Hippocampal formation (tissue), 2 donors: ENCODE results near the gene TIGD3.
A peak's percentile ranks its signal among the peaks of the same experiment; 100 is the strongest.
"Not testable (repeated sequence)": the region's sequence is repeated elsewhere in the genome, so short reads cannot be mapped to it uniquely, and the experiment has no call there.

Experiments
- DNase-seq, 2 donors: peaks; one replicate each; lab custom pipeline; 2025; lab: John Stamatoyannopoulos, UW

The TIGD3 gene

DNA sequence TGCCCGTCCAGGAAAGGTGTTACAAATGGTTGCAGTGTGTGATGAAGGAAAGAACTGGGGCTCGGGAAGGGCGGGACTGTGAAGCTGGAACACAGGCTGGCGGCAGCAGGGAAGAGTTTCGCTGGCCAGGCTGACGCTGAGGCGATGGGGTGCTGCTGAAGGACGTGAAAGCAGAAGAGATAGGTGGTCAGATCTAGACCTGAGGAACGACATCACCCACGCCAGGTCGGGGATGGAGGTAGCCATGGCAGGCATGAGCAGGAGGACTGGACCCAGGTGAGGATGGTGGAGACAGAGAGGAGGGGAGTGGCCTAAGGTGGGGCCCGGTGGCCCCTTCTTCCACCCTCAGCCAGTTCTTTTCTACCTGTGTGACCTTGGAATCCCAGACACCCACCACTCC lies 30.7 kb upstream of the TIGD3 start:
- no peak for DNase-seq

DNA sequence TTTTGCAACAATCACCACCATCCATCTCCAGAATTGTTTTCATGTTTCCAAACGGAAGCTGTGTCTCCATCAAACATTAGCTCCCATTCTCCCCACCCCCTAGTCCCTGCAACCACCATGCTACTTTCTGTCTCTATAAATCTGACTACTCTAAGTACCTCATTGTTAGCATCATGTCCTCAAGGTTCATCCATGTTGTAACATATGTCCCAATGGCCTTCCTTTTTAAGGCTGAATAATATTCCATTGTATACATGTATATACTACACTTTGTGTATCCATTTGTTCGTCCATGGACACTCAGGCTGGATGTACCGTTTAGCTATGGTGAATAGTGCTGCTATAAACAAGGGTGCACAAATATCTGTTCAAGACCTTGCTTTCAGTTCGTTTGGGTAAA lies 29.1 kb upstream of the TIGD3 start:
- no peak for DNase-seq

DNA sequence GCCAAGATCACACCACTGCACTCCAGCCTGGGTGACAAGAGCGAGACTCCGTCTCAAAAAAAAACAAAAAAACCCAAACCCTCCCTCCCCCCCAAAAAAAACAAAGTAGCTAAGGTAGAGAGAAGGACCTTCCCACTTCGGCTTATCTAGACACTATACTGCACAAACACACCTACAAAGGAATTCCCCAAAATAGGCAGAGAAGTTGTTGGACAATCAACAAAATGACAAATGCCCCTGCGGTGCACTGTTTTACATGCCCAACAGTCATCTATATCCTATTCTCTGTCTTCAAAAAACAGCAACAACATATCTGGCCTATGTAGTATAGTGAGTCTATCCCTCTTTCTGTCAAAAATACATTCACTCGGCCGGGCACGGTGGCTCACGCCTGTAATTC lies 27.5 kb upstream of the TIGD3 start:
- no peak for DNase-seq

DNA sequence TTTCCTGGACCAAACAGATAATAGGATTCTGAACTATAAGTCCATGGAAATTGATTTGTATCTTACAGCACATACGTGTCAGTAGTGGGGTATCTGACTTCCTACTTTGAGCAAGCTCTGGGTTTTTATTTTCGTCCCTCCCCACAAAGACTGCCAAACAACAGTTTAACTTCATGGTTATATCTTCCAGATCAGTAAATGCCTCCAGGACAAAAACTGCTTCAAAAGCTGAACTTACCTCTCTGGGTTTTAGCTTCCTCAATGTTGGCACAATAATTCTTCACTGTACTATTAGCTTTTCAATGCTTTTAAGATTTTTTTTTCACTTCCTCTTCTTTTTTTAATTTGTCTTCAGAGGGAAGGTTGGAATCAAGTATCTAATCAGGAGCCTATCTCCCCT lies 25.1 kb upstream of the TIGD3 start:
- DNase-seq, result no peak

DNA sequence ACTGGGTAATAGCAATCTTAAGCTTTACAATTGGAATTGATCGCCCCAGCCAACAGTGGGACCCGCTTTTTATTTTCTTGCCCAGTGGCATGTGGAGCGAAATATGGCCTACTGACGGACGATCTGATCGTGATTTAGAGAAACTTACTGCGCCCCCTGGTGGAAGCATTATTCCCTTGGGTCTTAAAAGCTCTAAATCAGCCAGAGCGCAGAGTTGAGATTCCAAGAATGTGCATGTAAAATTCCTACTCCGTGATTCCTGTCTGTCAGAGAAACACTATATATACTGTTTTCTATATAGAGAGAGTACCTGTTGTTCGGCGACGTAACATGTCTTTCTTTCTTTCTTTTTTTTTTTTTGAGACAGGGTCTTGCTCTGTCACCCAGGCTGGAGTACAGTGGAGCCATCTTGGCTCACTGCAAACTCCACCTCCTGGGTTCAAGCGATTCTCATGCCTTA lies 24.6 kb upstream of the TIGD3 start:
- DNase-seq, result peak; percentile 75 to 81

DNA sequence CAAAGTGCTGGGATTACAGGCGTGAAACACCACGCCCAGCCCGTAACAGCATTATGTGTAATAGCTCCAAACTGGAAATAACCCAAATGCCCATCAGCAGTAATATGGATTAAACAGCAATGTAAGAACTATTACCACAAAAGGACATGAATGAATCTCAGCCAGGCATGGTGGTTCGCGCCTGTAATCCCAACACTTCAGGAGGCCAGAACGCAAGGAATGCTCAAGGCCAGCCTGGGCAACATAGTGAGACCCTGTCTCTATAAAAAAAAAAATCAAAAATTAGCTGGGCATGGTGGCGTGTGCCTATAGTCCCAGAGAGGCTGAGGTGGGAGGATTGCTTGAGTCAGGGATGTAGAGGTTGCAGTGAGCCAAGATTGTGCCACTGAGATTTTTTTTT lies 24.0 kb upstream of the TIGD3 start:
- no peak for DNase-seq

DNA sequence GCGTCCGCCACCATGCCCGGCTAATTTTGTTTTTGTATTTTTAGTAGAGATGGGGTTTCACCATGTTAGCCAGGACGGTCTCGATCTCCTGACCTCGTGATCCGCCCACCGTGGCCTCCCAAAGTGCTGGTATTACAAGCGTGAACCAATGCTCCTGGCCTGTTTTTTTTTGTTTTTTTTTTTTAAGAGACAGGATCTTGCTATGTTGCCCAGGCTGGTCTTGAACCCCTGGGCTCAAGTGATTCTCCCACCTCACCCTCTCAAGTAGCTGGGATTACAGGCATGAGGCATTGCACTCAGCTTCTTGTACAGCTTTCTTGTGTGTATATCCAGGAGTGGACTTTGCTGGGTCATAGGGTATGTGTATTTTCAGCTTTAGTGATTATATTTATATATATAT lies 22.0 kb upstream of the TIGD3 start:
- DNase-seq, result not testable (repeated sequence)

DNA sequence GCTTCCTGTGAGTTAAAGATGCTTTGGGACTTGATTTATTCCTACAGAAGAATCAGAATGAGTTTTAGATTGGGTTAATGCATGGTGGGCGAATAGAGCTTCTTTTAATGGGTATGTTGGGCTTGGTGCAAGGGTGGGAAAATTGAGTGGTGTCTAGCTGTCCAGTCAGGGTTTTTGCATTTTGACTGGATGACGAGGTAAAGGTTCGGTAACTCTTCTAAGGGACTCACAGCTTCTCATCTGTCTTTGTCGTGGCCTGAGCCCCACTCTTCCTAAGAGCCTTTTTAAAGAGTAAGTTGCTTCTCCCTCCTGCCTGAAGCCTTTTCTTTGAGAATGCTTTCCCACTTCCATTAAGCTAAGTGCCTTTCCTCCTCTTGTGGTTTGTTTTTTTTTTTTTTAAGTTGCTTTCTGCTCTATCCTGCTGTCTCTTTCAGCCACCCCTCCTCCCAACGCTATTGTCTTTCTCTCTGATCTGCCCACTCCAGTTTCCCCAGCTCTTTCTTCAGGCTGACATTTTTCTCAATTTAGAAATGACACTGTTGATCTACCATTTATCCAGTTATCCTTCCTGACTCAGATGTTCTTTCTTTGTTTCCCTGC lies 19.8 kb upstream of the TIGD3 start:
- DNase-seq, result no peak

DNA sequence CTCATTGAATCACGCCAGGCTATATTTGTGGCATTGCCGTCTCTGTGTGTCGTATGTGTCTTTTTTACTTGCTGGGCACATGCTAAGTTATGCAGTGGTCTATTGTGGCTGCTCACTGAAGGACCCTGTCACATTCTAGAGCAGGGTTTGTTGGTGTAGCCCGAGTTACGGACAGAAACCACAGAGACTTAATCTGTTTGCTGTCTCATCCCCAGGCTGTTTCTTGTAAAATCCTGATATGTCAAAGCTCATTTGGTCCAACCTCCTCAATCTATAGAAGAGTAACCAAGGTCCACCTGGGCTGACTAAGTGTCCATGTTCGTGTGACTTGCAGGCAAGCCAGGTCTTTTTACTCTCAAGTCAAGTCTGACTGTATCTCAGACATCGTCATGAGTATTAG lies 15.9 kb upstream of the TIGD3 start:
- DNase-seq, result no peak

DNA sequence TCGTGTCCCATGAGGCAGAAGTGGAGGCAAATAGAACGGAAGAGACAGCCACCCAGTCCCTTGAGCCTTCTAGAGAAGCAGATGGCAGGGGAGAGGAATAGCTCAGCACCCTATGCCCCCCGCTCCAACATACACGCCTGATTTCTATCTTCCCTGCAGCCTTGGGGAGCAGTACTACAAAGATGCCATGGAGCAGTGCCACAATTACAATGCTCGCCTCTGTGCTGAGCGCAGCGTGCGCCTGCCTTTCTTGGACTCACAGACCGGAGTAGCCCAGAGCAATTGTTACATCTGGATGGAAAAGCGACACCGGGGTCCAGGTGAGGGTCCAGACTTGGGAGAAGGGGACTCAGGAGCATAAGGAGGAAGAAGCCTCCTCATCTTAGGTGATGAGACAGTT lies 14.3 kb upstream of the TIGD3 start:
- no peak for DNase-seq

DNA sequence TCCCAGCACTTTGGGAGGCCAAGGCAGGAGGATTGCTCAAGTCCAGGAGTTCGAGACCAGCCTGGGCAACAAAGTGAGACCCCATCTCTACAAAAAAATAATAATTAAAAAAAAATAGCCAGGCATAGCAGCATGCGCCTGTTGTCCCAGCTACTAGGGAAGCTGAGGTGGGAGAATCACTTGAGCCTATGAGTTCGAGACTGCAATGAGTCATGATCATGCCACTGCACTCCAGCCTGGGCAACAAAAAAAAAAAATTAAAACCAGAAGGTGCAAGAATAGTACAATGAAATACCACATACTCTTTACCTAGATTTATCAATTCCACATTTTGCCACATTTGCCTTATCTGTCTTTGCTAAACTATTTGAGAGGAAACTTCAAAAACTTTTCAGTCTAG lies 12.7 kb upstream of the TIGD3 start:
- no peak for DNase-seq

DNA sequence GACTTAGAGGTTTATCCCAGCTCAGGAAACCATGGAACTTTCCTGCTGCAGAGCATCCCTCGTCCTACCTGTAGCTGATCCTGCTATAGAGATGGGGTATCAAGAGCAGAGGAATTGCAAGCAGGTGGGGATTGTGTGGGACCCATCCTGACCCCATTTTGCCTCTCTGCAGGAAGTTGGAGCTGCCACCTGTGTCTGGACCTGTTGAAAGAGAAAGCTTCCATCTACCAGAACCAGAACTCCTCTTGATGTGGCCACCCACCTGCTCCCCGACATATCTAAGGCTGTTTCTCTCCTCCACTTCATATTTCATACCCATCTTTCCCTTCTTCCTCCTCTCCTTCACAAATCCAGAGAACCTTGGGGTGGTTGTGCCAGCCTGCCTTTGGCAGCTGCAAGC lies 3.0 kb upstream of the TIGD3 start:
- no peak for DNase-seq

DNA sequence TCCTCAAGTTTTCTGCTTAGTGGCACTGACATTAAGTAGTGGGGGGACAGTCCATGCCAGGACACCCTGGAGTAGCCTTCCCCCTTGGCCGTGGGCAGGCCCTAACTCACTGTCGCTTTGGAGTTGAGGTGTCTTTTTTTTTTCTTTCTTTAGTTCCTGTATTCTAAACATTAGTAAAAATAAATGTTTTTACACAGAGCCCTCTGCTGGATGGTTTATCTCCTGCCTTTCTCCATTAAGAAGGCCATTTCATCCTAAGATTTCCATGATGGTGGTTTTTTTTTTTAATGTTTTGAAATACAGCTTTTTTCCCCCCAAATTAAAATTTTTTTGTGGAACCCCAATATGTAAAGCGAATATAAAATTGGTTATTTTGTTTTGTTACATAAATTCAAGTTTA lies 1.8 kb upstream of the TIGD3 start:
- DNase-seq, result peak in 1 of 2 donors; percentile 35

DNA sequence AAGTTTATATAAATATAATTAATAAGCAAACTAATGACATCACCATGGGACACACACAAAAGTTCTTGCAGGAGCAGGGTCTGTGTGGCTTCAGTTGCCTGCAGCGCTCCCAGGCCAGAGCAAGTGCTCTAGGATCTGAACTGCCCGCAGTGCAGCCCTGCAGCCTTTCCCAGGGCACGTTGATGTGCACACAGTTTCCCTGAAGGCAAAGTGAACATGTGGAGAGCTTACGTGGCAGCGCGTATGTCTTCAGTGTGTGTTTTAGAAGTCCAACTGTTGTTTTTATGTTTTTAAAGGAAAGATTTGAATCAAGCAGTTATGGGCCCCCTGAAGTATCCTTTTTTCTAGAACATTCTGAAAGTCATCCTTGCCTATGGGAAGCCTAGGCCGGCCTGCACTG lies 1.2 kb upstream of the TIGD3 start:
- DNase-seq, result no peak

DNA sequence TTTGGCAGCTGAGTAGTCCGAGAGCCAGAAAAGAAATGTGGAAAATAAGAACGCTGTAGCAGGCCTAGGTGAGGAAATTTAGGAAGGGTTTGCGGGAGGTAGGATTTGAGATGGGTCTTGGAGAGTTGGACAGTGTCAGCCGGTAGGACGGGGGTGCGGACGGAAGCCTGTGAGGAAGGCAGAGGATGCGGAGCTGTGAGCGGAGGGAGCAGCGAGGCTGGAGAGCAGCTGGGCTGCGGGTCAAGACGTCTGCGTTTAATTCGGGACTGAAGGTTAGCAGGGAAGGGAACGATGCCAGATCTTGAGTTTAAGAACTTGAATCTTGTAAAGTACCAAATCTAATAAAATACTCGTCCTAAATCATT lies 669 bp upstream of the TIGD3 start:
- DNase-seq, result peak in 1 of 2 donors; percentile 73

DNA sequence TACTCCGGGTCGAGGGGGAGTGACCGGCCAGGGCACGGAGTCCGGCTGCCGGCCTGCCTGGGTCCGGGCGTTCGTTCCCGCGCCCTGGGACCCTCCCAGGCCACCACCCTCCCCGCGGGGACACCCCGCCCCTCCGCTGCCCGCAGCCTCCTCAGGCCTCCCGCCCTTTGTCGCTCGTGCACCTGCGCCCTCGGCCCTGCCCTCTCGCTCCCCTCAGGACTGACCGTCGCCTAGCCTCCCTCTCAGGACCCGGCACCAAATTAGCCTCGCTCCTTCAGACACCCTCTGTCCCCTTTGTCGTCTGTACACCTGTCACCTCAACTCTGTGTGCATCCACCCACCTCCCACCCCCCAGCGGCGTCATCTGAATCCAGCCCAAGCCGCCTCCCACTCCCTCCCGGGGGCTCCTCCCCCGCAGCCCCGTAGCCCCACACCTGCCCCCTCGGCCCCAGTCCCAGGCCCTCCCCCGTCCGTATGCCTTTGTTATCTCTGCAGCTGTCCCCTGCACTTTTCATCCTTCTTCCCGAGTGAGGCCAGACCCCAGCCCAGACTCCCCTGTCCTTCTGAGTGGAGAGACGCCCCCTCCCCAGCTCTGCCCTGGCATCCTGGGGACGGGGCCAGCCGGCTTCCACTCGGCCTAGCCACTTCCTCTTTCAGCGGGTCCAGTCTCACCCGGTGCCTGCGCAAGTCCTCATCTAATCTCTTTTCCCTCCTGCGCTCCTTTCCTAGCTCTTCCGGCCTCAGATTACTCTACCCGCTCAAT lies 643 bp downstream of the TIGD3 start:
- no peak for DNase-seq

DNA sequence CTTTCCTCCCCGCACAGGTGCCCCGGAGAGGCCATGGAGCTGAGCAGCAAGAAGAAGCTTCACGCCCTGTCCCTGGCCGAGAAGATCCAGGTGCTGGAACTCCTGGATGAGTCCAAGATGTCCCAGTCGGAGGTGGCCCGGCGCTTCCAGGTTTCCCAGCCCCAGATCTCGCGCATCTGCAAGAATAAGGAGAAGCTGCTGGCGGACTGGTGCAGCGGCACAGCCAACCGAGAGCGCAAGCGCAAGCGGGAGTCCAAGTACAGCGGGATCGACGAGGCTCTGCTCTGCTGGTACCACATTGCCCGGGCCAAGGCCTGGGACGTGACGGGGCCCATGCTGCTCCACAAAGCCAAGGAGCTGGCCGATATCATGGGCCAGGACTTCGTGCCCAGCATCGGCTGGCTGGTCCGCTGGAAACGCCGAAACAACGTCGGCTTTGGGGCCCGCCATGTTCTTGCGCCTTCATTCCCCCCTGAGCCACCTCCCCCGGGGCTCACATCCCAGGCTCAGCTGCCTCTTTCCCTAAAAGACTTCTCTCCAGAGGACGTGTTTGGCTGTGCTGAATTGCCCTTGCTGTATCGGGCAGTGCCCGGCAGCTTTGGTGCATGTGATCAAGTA lies 1.3 kb downstream of the TIGD3 start:
- DNase-seq, result peak in 1 of 2 donors; percentile 28

DNA sequence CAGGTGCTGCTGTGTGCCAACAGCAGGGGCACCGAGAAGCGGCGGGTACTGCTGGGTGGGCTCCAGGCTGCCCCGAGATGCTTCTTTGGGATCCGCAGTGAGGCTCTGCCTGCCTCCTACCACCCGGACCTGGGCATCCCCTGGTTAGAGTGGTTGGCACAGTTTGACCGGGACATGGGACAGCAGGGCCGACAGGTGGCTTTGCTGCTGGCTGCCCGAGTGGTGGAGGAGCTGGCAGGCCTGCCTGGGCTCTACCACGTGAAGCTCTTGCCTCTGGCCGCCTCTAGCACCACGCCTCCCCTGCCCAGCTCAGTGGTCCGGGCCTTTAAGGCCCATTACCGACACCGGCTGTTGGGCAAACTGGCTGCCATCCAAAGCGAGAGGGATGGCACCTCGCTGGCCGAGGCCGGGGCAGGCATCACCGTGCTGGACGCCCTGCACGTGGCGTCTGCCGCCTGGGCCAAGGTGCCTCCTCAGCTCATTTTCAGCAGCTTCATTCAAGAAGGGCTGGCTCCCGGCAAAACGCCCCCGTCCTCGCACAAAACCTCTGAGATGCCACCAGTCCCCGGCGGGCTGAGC lies 1.9 kb downstream of the TIGD3 start:
- DNase-seq, result no peak

DNA sequence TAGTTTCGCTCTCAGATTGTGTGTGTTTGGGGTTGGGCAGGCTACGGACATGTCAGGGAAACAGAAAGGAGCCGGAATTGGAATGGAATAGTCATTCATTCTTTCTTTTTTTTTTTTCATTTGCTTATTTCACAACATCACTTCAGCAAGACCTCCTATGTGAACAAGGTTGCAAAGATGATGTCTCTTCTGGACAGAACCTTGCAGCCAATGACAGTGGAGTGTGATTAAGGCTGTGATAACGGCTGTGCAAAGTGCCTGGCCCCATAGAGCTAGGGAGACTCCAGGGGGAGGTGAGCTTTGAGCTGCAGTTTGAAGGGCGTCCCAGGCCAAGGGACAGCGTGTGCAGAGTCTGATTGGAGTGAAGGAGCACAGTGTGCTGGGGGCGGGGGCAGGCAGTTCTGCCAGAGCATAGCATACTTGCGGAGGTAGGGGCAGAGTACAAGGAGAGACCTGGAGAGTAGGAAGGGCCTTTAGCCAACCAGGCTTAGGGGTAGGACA lies 3.4 kb downstream of the TIGD3 start:
- DNase-seq, result no peak

DNA sequence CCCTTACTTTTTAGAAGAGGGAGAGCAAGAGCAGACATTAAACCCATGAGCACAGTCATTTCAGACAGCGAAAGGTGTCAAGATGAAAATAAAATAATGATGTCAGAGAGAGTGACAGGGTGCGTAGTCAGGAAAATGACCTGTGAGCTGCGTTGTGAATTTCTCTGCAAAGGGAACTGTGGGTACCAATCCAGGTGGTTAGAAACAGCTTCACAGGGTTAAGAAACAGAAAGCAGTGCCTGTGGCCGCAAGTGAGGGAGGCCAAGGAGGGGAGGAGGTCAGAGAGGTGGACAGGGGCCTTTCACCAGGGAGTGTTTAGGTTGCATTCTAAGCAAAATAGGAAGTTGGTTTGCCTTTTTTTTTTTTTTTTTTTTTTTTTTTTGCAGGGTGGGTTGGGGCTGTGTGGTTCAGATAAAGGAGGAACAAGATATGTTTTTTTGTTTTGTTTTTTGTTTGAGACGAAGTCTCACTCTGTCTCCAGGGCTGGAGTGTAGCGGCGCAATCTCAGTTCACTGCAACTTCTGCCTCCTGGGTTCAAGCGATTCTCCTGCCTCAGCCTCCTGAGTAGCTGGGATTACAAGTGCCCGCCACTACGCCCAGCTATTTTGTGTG lies 7.9 kb downstream of the TIGD3 start:
- no peak for DNase-seq

DNA sequence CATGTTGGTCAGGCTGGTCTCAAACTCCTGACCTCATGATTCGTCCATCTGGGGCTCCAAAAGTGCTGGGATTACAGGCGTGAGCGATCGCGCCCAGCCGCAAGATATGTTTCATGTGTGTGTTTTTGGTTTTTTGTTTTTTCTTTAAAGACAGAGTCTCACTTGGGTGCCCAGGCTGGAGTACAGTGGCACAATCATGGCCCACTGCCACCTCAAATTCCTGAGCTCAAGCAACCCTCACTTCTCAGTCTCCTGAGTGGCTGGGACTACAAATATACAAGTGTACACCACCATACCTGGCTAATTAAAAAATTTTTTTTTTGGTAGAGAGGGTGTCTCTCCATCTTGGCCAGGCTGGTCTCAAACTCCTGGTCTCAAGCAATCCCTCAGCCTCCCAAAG lies 8.4 kb downstream of the TIGD3 start:
- no peak for DNase-seq

DNA sequence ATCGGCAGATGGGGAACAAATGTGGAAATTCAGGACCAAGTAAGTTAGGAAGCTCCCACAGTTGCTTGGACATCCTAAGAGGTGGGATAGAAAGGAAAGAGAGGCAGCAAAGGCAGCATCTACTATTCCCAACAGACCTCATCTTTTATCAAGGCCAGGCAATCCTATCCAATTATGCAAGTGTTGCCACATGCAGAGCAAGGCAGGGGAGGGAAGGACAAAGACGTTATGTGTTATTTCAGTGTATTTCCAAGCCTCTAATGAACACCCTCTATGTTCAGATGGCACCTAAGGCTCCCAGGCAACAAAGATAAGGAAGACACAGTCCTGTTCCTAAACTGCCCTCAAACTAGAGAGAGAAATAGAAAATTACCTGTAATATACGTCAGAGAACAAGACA lies 9.2 kb downstream of the TIGD3 start:
- no peak for DNase-seq
